ENCODE measurements around the gene FAM221A.
"Not testable (repeated sequence)": the region's sequence is repeated elsewhere in the genome, so short reads cannot be mapped to it uniquely, and the experiment has no call there.

The FAM221A gene

DNA sequence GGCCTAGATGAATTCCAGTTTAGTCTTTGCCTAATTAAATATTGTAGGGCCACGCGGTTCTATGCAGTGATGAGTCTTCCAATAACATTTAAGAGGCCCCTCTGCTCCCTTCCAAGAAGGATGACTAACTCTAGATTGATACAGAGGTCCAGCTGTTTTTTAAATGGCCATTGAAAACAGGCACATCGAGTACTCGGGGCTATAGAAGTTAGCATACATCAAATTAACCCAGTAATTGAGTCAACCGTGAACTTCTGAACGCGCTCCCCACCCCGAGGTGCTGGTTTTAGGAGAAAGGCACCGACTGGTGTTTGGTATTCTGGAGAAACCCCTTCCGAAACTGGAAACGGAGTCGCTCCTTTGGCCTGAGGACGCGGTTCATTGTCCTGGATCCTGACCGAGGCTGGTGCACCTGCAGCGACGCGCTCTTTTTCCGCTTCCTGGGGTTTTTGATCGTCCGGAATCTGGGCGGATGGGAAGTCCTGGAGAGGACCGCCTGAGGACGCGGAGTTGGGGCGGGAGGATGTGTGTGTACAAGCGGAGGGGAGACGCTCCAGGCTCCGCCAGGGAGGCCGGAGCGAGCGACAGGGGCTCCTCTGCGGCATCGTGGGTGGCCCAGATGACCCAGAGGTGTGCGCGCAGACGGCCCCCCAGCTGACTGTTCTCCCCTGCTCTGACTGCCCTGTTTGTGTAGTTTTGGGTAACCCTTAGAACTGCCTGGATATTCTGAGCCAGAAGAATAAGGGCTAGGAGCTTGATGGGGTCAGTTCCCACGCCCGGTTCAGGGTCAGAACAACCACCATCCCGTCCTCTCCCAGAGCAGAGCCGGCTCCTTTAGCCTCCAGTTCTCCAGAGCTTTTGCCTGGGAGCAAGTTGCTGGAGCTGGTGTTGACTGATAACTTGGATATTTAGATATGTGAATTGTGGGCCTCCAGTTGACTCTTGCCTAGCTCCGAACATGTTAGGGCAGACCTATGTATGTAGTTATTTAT lies 711 bp downstream of the FAM221A start:
- Histone ChIP-seq H2BK5ac (ENCODE audit: low read length) (no peak overlapping the region), H3K4me3 (ENCODE audit: low read length in 2 of 2) (peak overlapping the region; percentile 71 to 77), H3K9ac (ENCODE audit: low read depth, low read length, poor library complexity) (no peak overlapping the region), H3K18ac (ENCODE audit: low read length) (peak overlapping the region; percentile 93), H3K9me3 (replicated peaks in 1 of 2; ENCODE audit: control insufficient read depth in 2 of 2, insufficient read depth in 1 of 2, low read depth in 1 of 2, low read length in 2 of 2) (no peaks in the 10 kb centered on the region), H2AK5ac (ENCODE audit: low read depth, low read length) (peak overlapping the region; percentile 42), H3K23ac (ENCODE audit: low read depth, low read length, poor library complexity) (no peak overlapping the region), H2AFZ (ENCODE audit: low read length) (peak overlapping the region; percentile 96), H3K36me3 (replicated peaks in 1 of 2; ENCODE audit: control insufficient read depth in 2 of 2, insufficient read depth in 2 of 2, low read length in 2 of 2) (peaks cover 0 to 22% of the 10 kb centered on the region in 2 donors), H2BK12ac (ENCODE audit: low read length) (no peak overlapping the region), H3K27me3 (ENCODE audit: control insufficient read depth in 3 of 3, insufficient read depth in 3 of 3, low read depth in 1 of 3, low read length in 3 of 3) (no peaks in the 10 kb centered on the region), H3K27ac (replicated peaks; ENCODE audit: low read length) (peak overlapping the region; percentile 18), H2BK120ac (ENCODE audit: low read depth, low read length) (no peak overlapping the region), H3K79me1 (ENCODE audit: low read depth, low read length) (no peaks in the 10 kb centered on the region), H3K4ac (ENCODE audit: low read length) (peak overlapping the region; percentile 55), H3K14ac (ENCODE audit: low read length) (no peak overlapping the region), H2BK15ac (ENCODE audit: low read length) (no peak overlapping the region), H4K8ac (ENCODE audit: low read depth, low read length) (no peak overlapping the region), H3K4me1 (ENCODE audit: control insufficient read depth in 2 of 2, insufficient read depth in 1 of 2, low read depth in 1 of 2, low read length in 2 of 2) (no peaks in the 10 kb centered on the region), H4K91ac (ENCODE audit: low read depth, low read length, poor library complexity) (no peak overlapping the region), H3K4me2 (ENCODE audit: insufficient read depth, low read length, poor library complexity, severe bottlenecking) (peak overlapping the region; percentile 62)
- DNase-seq (ENCODE audit: low spot score) = peak; percentile 66
- WGBS, 2 donors (ENCODE audit: extremely low coverage in 2 of 2, insufficient read length in 2 of 2, insufficient replicate concordance in 1 of 2) = no CpG with 5 or more reads among the region's 42 CpGs

DNA sequence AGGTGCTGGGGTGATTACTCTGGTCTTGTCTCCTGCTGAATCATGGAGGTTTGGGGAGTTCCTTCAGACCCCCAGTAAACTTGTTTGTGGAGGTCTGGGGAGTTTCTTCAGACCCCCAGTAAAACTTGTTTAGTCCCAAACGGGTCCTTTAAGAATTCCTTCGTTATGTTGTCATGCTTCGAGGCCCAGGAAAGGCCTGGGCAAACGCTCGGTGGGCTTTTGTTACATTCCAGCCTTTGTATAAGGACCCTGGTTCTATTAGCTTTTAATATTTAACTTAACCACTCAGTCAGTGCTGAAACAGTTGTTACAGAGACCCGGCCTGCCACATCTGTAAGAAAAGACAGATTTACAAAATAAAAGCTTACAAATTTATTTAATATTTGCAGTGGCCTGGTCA lies 4.0 kb downstream of the FAM221A start:
- H3K4me3 ChIP-seq (ENCODE audit: low read length in 2 of 2); H3K4ac ChIP-seq (ENCODE audit: low read length); H2BK120ac ChIP-seq (ENCODE audit: low read depth, low read length); H2BK12ac ChIP-seq (ENCODE audit: low read length); H3K9me3 ChIP-seq (replicated peaks in 1 of 2; ENCODE audit: control insufficient read depth in 2 of 2, insufficient read depth in 1 of 2, low read depth in 1 of 2, low read length in 2 of 2); H4K8ac ChIP-seq (ENCODE audit: low read depth, low read length); H3K27ac ChIP-seq (replicated peaks; ENCODE audit: low read length); H3K9ac ChIP-seq (ENCODE audit: low read depth, low read length, poor library complexity); H3K27me3 ChIP-seq (ENCODE audit: control insufficient read depth in 3 of 3, insufficient read depth in 3 of 3, low read depth in 1 of 3, low read length in 3 of 3); H4K91ac ChIP-seq (ENCODE audit: low read depth, low read length, poor library complexity); H3K18ac ChIP-seq (ENCODE audit: low read length); DNase-seq (ENCODE audit: low spot score); H3K14ac ChIP-seq (ENCODE audit: low read length); H3K4me1 ChIP-seq (ENCODE audit: control insufficient read depth in 2 of 2, insufficient read depth in 1 of 2, low read depth in 1 of 2, low read length in 2 of 2); H2AK5ac ChIP-seq (ENCODE audit: low read depth, low read length); H2BK5ac ChIP-seq (ENCODE audit: low read length); H2BK15ac ChIP-seq (ENCODE audit: low read length); H3K23ac ChIP-seq (ENCODE audit: low read depth, low read length, poor library complexity); H3K79me1 ChIP-seq (ENCODE audit: low read depth, low read length); H3K4me2 ChIP-seq (ENCODE audit: insufficient read depth, low read length, poor library complexity, severe bottlenecking): not testable (repeated sequence)
- WGBS, 2 donors (ENCODE audit: extremely low coverage in 2 of 2, insufficient read length in 2 of 2, insufficient replicate concordance in 1 of 2) = no CpG with 5 or more reads among the region's 6 CpGs
- peaks cover 1 to 38% of the 10 kb centered on the region in 2 donors for H3K36me3 ChIP-seq (replicated peaks in 1 of 2; ENCODE audit: control insufficient read depth in 2 of 2, insufficient read depth in 2 of 2, low read length in 2 of 2)
- peak overlapping the region; percentile 53 for H2AFZ ChIP-seq (ENCODE audit: low read length)

DNA sequence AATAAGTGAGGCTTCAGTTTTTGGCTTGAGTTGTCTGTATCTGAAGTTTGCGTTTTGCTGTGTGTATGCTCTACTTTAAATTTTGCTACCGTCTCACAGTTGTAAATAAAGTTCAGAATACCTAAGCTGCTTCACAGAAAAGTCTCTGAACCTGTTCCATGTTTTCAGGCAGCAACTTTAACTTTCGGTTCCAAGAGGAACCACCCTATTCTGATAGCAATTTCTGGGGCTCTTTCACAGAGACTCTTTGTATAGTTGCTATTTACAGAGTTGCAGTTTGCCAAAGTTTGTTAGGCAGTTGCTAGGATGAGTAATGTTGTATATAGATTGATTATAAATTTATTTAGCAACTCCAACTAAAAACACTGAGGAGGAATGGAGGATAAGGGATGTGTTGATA lies 5.7 kb downstream of the FAM221A start:
- Histone ChIP-seq H3K27me3 (ENCODE audit: control insufficient read depth in 3 of 3, insufficient read depth in 3 of 3, low read depth in 1 of 3, low read length in 3 of 3) (no peaks in the 10 kb centered on the region), H4K8ac (ENCODE audit: low read depth, low read length) (no peak overlapping the region), H3K23ac (ENCODE audit: low read depth, low read length, poor library complexity) (no peak overlapping the region), H3K4me2 (ENCODE audit: insufficient read depth, low read length, poor library complexity, severe bottlenecking) (no peak overlapping the region), H3K4ac (ENCODE audit: low read length) (no peak overlapping the region), H2AFZ (ENCODE audit: low read length) (no peak overlapping the region), H2BK120ac (ENCODE audit: low read depth, low read length) (no peak overlapping the region), H3K18ac (ENCODE audit: low read length) (no peak overlapping the region), H3K36me3 (replicated peaks in 1 of 2; ENCODE audit: control insufficient read depth in 2 of 2, insufficient read depth in 2 of 2, low read length in 2 of 2) (peaks cover 3 to 53% of the 10 kb centered on the region in 2 donors), H3K14ac (ENCODE audit: low read length) (no peak overlapping the region), H4K91ac (ENCODE audit: low read depth, low read length, poor library complexity) (no peak overlapping the region), H3K4me1 (ENCODE audit: control insufficient read depth in 2 of 2, insufficient read depth in 1 of 2, low read depth in 1 of 2, low read length in 2 of 2) (no peaks in the 10 kb centered on the region), H3K9me3 (replicated peaks in 1 of 2; ENCODE audit: control insufficient read depth in 2 of 2, insufficient read depth in 1 of 2, low read depth in 1 of 2, low read length in 2 of 2) (no peaks in the 10 kb centered on the region), H3K27ac (replicated peaks; ENCODE audit: low read length) (no peak overlapping the region), H3K9ac (ENCODE audit: low read depth, low read length, poor library complexity) (no peak overlapping the region), H3K4me3 (ENCODE audit: low read length in 2 of 2) (no peak overlapping the region), H2AK5ac (ENCODE audit: low read depth, low read length) (no peak overlapping the region), H3K79me1 (ENCODE audit: low read depth, low read length) (no peaks in the 10 kb centered on the region), H2BK5ac (ENCODE audit: low read length) (no peak overlapping the region), H2BK15ac (ENCODE audit: low read length) (no peak overlapping the region), H2BK12ac (ENCODE audit: low read length) (no peak overlapping the region)
- no peak for DNase-seq (ENCODE audit: low spot score)
- WGBS, 2 donors (ENCODE audit: extremely low coverage in 2 of 2, insufficient read length in 2 of 2, insufficient replicate concordance in 1 of 2) = no CpG with 5 or more reads among the region's 3 CpGs

DNA sequence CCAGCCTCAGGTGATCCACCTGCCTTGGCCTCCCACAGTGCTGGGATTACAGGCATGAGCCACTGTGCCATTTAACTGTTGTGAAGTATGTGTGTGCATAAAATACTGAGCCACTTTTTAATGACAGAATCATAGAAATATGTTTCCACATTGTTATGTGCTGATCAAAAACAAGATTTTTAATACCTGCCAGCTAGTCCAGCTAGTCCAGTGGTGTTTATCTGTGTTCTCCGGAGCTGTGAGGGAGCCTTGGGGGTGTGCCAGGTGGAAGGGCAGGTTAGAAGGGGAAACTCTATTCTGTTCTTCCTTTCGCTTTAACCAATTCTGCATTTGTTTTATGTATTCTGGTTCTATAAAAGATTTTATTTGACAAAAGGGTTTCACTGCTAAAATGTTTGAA lies 7.0 kb downstream of the FAM221A start:
- H3K79me1 ChIP-seq (ENCODE audit: low read depth, low read length) = no peaks in the 10 kb centered on the region
- no peak overlapping the region for H2BK120ac ChIP-seq (ENCODE audit: low read depth, low read length)
- H4K8ac ChIP-seq (ENCODE audit: low read depth, low read length) = no peak overlapping the region
- no peak overlapping the region for H3K4me2 ChIP-seq (ENCODE audit: insufficient read depth, low read length, poor library complexity, severe bottlenecking)
- H2BK15ac ChIP-seq (ENCODE audit: low read length) = no peak overlapping the region
- no peak overlapping the region for H2AK5ac ChIP-seq (ENCODE audit: low read depth, low read length)
- H3K4me3 ChIP-seq (ENCODE audit: low read length in 2 of 2) = no peak overlapping the region
- H3K9me3 ChIP-seq (replicated peaks in 1 of 2; ENCODE audit: control insufficient read depth in 2 of 2, insufficient read depth in 1 of 2, low read depth in 1 of 2, low read length in 2 of 2) = no peaks in the 10 kb centered on the region
- no peak overlapping the region for H3K27ac ChIP-seq (replicated peaks; ENCODE audit: low read length)
- H4K91ac ChIP-seq (ENCODE audit: low read depth, low read length, poor library complexity) = no peak overlapping the region
- H3K4me1 ChIP-seq (ENCODE audit: control insufficient read depth in 2 of 2, insufficient read depth in 1 of 2, low read depth in 1 of 2, low read length in 2 of 2) = no peaks in the 10 kb centered on the region
- no peak overlapping the region for H3K9ac ChIP-seq (ENCODE audit: low read depth, low read length, poor library complexity)
- H3K14ac ChIP-seq (ENCODE audit: low read length) = no peak overlapping the region
- no peak overlapping the region for H3K18ac ChIP-seq (ENCODE audit: low read length)
- peaks cover 3 to 65% of the 10 kb centered on the region in 2 donors for H3K36me3 ChIP-seq (replicated peaks in 1 of 2; ENCODE audit: control insufficient read depth in 2 of 2, insufficient read depth in 2 of 2, low read length in 2 of 2)
- H3K27me3 ChIP-seq (ENCODE audit: control insufficient read depth in 3 of 3, insufficient read depth in 3 of 3, low read depth in 1 of 3, low read length in 3 of 3) = no peaks in the 10 kb centered on the region
- H2BK12ac ChIP-seq (ENCODE audit: low read length) = no peak overlapping the region
- H3K4ac ChIP-seq (ENCODE audit: low read length) = no peak overlapping the region
- WGBS, 2 donors (ENCODE audit: extremely low coverage in 2 of 2, insufficient read length in 2 of 2, insufficient replicate concordance in 1 of 2) = no CpG with 5 or more reads among the region's 2 CpGs
- DNase-seq (ENCODE audit: low spot score) = no peak
- H2BK5ac ChIP-seq (ENCODE audit: low read length) = no peak overlapping the region
- no peak overlapping the region for H3K23ac ChIP-seq (ENCODE audit: low read depth, low read length, poor library complexity)
- no peak overlapping the region for H2AFZ ChIP-seq (ENCODE audit: low read length)
